Measurements from ENCODE around the gene TBC1D23.

DNA sequence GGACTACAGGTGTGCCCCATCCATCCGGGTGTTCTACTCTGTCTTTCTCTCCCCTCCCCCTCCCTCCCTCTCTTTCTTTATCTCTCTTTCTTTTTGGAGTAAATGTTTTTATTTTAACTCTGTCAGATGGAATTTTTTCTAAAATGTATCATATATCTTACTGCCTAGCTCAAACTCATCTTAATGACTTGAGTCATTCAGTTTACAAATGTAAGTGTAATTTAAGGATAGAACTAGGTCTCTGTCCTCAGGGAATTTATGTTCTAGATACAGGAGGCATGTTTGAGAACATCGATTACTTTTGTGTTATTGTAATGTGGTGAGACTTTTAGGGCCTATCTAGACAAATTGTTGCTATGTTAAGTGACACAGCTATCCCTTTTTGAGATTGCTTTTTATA lies 3.5 kb downstream of the TBC1D23 start:
- TF ChIP-seq, protein P1, sequence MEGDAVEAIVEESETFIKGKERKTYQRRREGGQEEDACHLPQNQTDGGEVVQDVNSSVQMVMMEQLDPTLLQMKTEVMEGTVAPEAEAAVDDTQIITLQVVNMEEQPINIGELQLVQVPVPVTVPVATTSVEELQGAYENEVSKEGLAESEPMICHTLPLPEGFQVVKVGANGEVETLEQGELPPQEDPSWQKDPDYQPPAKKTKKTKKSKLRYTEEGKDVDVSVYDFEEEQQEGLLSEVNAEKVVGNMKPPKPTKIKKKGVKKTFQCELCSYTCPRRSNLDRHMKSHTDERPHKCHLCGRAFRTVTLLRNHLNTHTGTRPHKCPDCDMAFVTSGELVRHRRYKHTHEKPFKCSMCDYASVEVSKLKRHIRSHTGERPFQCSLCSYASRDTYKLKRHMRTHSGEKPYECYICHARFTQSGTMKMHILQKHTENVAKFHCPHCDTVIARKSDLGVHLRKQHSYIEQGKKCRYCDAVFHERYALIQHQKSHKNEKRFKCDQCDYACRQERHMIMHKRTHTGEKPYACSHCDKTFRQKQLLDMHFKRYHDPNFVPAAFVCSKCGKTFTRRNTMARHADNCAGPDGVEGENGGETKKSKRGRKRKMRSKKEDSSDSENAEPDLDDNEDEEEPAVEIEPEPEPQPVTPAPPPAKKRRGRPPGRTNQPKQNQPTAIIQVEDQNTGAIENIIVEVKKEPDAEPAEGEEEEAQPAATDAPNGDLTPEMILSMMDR (IDR thresholded peaks at IDR 0.05; ENCODE audit: poor library complexity) = no peak
- TF ChIP-seq EZH2 (IDR thresholded peaks at IDR 0.05; ENCODE audit: borderline replicate concordance) (no peak), EZH2phosphoT487 (IDR thresholded peaks at IDR 0.05; ENCODE audit: low read depth, severe bottlenecking, unreplicated experiment) (no peak)
